Fibroblast of lung (primary cell): ENCODE data around the gene NCOR2.

Source experiments
- EZH2 ChIP-seq: IDR thresholded peaks from 2 replicates; pipeline ENCODE4 v1.5.1; 2012; ENCODE audit warnings: low read length, control low read depth, mild to moderate bottlenecking; ENCODE audit errors: missing control alignments
- TF ChIP-seq, protein P1 (sequence below), 2 donors: IDR thresholded peaks in 1 of 2; conservative IDR thresholded peaks in 1 of 2; 1 replicate in 1 of 2; 2 replicates in 1 of 2; pipeline ENCODE4 v1.5.1; 2011 to 2012; ENCODE audit warnings: low read length in 2 of 2, control low read depth in 1 of 2, inconsistent platforms in 1 of 2, low read depth in 1 of 2, mild to moderate bottlenecking in 1 of 2

DNA sequence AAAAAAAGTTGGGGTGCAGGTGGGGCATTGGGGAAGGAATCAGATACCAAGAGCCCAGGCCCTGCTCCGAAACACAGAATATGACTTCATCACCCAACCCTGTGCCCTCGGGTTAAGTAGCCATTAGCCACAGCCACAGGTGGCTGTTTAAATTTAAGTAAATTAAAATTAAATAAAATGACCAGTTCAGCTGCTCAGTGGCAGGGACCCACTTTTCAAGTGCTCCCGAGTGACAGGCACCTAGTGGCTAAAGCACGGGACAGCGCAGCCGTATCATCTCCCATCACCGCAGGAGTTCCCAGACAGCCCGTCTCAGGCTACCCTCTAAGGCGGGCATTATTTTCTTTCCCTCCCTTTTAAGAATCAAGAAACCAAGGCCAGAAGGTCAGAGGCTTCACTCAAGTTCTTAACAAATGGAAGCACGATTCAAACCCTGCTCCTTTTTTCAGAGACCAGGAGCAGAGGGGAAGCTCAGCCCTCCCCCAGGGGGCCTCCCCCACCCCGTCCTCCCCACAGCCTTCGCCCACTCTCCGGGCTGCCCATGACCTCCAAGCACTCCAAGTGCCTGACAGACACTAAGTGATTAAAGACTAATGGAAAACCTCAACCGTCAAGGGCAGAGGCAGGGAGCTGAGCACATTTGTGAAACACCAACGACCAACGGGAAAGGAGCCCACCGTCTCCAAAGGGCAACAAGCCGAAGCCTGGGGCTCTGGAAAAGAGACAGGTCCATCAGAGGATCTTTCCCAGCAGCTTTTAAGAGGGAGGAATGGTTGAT lies 5.2 kb downstream of the NCOR2 start:
- TF ChIP-seq, protein P1, sequence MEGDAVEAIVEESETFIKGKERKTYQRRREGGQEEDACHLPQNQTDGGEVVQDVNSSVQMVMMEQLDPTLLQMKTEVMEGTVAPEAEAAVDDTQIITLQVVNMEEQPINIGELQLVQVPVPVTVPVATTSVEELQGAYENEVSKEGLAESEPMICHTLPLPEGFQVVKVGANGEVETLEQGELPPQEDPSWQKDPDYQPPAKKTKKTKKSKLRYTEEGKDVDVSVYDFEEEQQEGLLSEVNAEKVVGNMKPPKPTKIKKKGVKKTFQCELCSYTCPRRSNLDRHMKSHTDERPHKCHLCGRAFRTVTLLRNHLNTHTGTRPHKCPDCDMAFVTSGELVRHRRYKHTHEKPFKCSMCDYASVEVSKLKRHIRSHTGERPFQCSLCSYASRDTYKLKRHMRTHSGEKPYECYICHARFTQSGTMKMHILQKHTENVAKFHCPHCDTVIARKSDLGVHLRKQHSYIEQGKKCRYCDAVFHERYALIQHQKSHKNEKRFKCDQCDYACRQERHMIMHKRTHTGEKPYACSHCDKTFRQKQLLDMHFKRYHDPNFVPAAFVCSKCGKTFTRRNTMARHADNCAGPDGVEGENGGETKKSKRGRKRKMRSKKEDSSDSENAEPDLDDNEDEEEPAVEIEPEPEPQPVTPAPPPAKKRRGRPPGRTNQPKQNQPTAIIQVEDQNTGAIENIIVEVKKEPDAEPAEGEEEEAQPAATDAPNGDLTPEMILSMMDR (conservative IDR thresholded peaks at IDR 0.05 in 1 of 2, IDR thresholded peaks at IDR 0.05 in 1 of 2; ENCODE audit: low read depth in 1 of 2, low read length in 2 of 2): no peak
- no peak for TF ChIP-seq EZH2
